HG03460 (cell line): Measurements from ENCODE around the gene NUP155.
"Not testable (repeated sequence)": the region's sequence is repeated elsewhere in the genome, so short reads cannot be mapped to it uniquely, and the experiment has no call there.

ENCODE experiments used
- ATAC-seq: cut with Tn5 transposase; IDR thresholded peaks from one replicate; pipeline ENCODE4 v1.9.1; 2021; ENCODE audit not compliant: unreplicated experiment

Gene NUP155

GRCh38 chr5:37283214-37283820 lies 87.6 kb downstream of the NUP155 start:
- ATAC-seq: no peak

GRCh38 chr5:37275511-37275910 lies 95.4 kb downstream of the NUP155 start:
- no peak for ATAC-seq

GRCh38 chr5:37272511-37272910 lies 98.4 kb downstream of the NUP155 start:
- ATAC-seq: no peak

GRCh38 chr5:37268100-37268499 lies 102.8 kb downstream of the NUP155 start:
- not testable (repeated sequence) for ATAC-seq

GRCh38 chr5:37255774-37256358 lies 115.0 kb downstream of the NUP155 start:
- ATAC-seq: no peak

- no peak for ATAC-seq
Observed at GRCh38 chr5:37254581-37254980, 116.3 kb downstream of the NUP155 start.

GRCh38 chr5:37251665-37252064 lies 119.2 kb downstream of the NUP155 start:
- no peak for ATAC-seq

GRCh38 chr5:37249815-37250164 lies 121.1 kb downstream of the NUP155 start:
- ATAC-seq: no peak

GRCh38 chr5:37248970-37249814 lies 121.7 kb downstream of the NUP155 start, which contains the start of gene CPLANE1:
CPLANE1 (minus strand) TSS chr5:37249376; CDS start chr5:37247698, 1,678 bp downstream.
- ATAC-seq: peak; percentile 81

- ATAC-seq: no peak
Observed at GRCh38 chr5:37248421-37248969, 122.4 kb downstream of the NUP155 start.

- ATAC-seq: no peak
Observed at GRCh38 chr5:37247496-37247895, 123.4 kb downstream of the NUP155 start.

GRCh38 chr5:37247036-37247435 lies 123.9 kb downstream of the NUP155 start:
- no peak for ATAC-seq
